ENCODE measurements around the gene ENDOD1. TPM values are rescaled to one million over a fixed set of nuclear protein-coding genes. Genes with fewer than 3 reads are reported as not detected.

The ENDOD1 gene
- total RNA-seq, 1 experiment from 2014 or later, result 32.1 TPM

GRCh38 chr11:95156916-95157541 lies 67.4 kb downstream of the ENDOD1 start:
- no TSS peak for BruUV-seq (replicated peaks)
- Histone ChIP-seq H3K36me3 (ENCODE audit: low read depth, low read length) (no peaks in the 10 kb centered on the region), H3K4me1 (ENCODE audit: insufficient read depth, low read length) (no peaks in the 10 kb centered on the region), H3K27ac (ENCODE audit: low read length) (no peak overlapping the region), H3F3A (ENCODE audit: low read length, unreplicated experiment) (no peaks in the 10 kb centered on the region), H4K20me1 (ENCODE audit: low read length) (no peaks in the 10 kb centered on the region), H3K9me2 (replicated peaks; ENCODE audit: low read length) (no peaks in the 10 kb centered on the region), H3K79me2 (ENCODE audit: low read length) (no peaks in the 10 kb centered on the region), H3K4me3 (ENCODE audit: low read length) (no peak overlapping the region), H3K4me2 (ENCODE audit: low read length) (no peak overlapping the region), H3K9ac (ENCODE audit: low read length) (no peak overlapping the region), H3K27me3 (ENCODE audit: low read length) (no peaks in the 10 kb centered on the region), H3K9me3 (ENCODE audit: low read length) (no peaks in the 10 kb centered on the region), H2AFZ (ENCODE audit: low read length) (no peak overlapping the region)
- TF ChIP-seq, protein P1, sequence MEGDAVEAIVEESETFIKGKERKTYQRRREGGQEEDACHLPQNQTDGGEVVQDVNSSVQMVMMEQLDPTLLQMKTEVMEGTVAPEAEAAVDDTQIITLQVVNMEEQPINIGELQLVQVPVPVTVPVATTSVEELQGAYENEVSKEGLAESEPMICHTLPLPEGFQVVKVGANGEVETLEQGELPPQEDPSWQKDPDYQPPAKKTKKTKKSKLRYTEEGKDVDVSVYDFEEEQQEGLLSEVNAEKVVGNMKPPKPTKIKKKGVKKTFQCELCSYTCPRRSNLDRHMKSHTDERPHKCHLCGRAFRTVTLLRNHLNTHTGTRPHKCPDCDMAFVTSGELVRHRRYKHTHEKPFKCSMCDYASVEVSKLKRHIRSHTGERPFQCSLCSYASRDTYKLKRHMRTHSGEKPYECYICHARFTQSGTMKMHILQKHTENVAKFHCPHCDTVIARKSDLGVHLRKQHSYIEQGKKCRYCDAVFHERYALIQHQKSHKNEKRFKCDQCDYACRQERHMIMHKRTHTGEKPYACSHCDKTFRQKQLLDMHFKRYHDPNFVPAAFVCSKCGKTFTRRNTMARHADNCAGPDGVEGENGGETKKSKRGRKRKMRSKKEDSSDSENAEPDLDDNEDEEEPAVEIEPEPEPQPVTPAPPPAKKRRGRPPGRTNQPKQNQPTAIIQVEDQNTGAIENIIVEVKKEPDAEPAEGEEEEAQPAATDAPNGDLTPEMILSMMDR (conservative IDR thresholded peaks at IDR 0.05; ENCODE audit: low read depth, low read length), result no peak
- no peak for TF ChIP-seq EZH2phosphoT487 (IDR thresholded peaks at IDR 0.05; ENCODE audit: borderline replicate concordance, low read length)
- no peak for TF ChIP-seq EZH2 (IDR thresholded peaks at IDR 0.05; ENCODE audit: low read length, unreplicated experiment)
- no peak for DNase-seq
- ChIA-PET POLR2A (ENCODE audit: unreplicated experiment) (no interaction called here), CTCF (interaction anchor here (0.6 kb wide), 1 partner anchor 98 kb away, joined by 3 read pairs; no protein-coding TSS in a partner anchor)
- ATAC-seq, result no peak
- intact Hi-C loops (cut with micrococcal nuclease), result no loop called here

DNA sequence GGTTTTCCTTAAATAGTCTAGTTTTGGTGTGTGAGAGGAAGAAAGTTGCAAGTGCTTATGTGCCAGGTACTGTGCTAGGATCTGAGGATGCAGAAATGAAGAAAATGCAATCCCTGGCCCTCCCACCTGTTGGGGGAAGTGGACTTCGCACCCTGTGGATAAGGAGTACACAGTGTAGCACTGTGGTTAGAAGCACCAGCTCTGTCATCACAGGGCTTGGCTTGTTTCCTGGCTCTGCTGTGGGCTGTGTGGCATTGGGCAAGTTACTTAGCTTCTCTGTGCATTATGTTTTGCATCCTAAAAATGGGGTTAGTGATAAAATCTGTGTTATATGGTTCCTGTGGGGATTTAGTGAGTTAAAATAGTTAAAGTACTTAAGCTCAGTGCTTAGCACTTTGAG lies 68.2 kb downstream of the ENDOD1 start:
- BruUV-seq (replicated peaks), result no TSS peak
- intact Hi-C loops (cut with micrococcal nuclease), result no loop called here
- no peak overlapping the region for H3K4me3 ChIP-seq (ENCODE audit: low read length)
- DNase-seq, result no peak
- H3F3A ChIP-seq (ENCODE audit: low read length, unreplicated experiment), result no peaks in the 10 kb centered on the region
- no peaks in the 10 kb centered on the region for H3K79me2 ChIP-seq (ENCODE audit: low read length)
- H3K9ac ChIP-seq (ENCODE audit: low read length), result no peak overlapping the region
- no peaks in the 10 kb centered on the region for H3K9me3 ChIP-seq (ENCODE audit: low read length)
- ATAC-seq, result no peak
- CTCF ChIA-PET, result no interaction called here
- no peaks in the 10 kb centered on the region for H3K36me3 ChIP-seq (ENCODE audit: low read depth, low read length)
- POLR2A ChIA-PET (ENCODE audit: unreplicated experiment), result no interaction called here
- no peak overlapping the region for H3K27ac ChIP-seq (ENCODE audit: low read length)
- no peak overlapping the region for H2AFZ ChIP-seq (ENCODE audit: low read length)
- no peak for TF ChIP-seq EZH2 (IDR thresholded peaks at IDR 0.05; ENCODE audit: low read length, unreplicated experiment)
- no peak for TF ChIP-seq EZH2phosphoT487 (IDR thresholded peaks at IDR 0.05; ENCODE audit: borderline replicate concordance, low read length)
- TF ChIP-seq, protein P1 (conservative IDR thresholded peaks at IDR 0.05; ENCODE audit: low read depth, low read length), result no peak
- no peaks in the 10 kb centered on the region for H3K4me1 ChIP-seq (ENCODE audit: insufficient read depth, low read length)
- H3K27me3 ChIP-seq (ENCODE audit: low read length), result no peaks in the 10 kb centered on the region
- no peak overlapping the region for H3K4me2 ChIP-seq (ENCODE audit: low read length)
- no peaks in the 10 kb centered on the region for H3K9me2 ChIP-seq (replicated peaks; ENCODE audit: low read length)
- H4K20me1 ChIP-seq (ENCODE audit: low read length), result no peaks in the 10 kb centered on the region

DNA sequence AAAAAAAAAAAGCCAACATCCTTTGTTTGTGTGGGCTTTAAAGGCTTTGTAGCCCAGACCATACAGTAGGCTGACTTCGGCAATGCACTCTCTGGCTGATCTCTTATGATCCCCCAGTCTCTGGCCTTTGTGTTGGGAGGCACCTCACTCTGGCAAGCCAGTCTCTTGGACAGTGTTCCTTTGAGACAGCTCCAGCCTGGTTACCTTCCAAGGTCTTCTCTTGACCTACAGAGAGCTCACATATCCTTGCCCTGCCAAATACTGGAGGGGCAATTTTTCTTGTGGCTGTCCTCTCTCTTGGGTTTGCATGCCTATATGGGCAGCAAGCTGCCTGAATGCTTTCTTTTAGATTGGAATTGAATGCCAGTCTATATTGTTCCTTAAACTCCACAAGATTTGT lies 71.6 kb downstream of the ENDOD1 start:
- Histone ChIP-seq H3K36me3 (ENCODE audit: low read depth, low read length) (no peaks in the 10 kb centered on the region), H3K9me3 (ENCODE audit: low read length) (no peaks in the 10 kb centered on the region), H3F3A (ENCODE audit: low read length, unreplicated experiment) (no peaks in the 10 kb centered on the region), H4K20me1 (ENCODE audit: low read length) (no peaks in the 10 kb centered on the region), H3K27me3 (ENCODE audit: low read length) (no peaks in the 10 kb centered on the region), H3K4me3 (ENCODE audit: low read length) (no peak overlapping the region), H2AFZ (ENCODE audit: low read length) (no peak overlapping the region), H3K79me2 (ENCODE audit: low read length) (no peaks in the 10 kb centered on the region), H3K27ac (ENCODE audit: low read length) (no peak overlapping the region), H3K4me1 (ENCODE audit: insufficient read depth, low read length) (no peaks in the 10 kb centered on the region), H3K9ac (ENCODE audit: low read length) (no peak overlapping the region), H3K9me2 (replicated peaks; ENCODE audit: low read length) (no peaks in the 10 kb centered on the region), H3K4me2 (ENCODE audit: low read length) (no peak overlapping the region)
- ChIA-PET POLR2A (ENCODE audit: unreplicated experiment) (no interaction called here), CTCF (no interaction called here)
- no TSS peak for BruUV-seq (replicated peaks)
- intact Hi-C loops (cut with micrococcal nuclease), result no loop called here
- TF ChIP-seq EZH2phosphoT487 (IDR thresholded peaks at IDR 0.05; ENCODE audit: borderline replicate concordance, low read length) (no peak), EZH2 (IDR thresholded peaks at IDR 0.05; ENCODE audit: low read length, unreplicated experiment) (no peak)
- TF ChIP-seq, protein P1 (conservative IDR thresholded peaks at IDR 0.05; ENCODE audit: low read depth, low read length), result no peak
- ATAC-seq (no peak), DNase-seq (no peak)
